Subcutaneous adipose tissue (tissue), 4 donors: ENCODE results near the gene DLEC1. TPM values are rescaled to one million over a fixed set of nuclear protein-coding genes. Genes with fewer than 3 reads are reported as not detected.

Experiments used
- CTCF ChIP-seq: fragments of 450-650 bp; IDR thresholded peaks from one replicate; pipeline ENCODE4 v1.5.1; 2016; ENCODE audit warnings: low read depth, mild to moderate bottlenecking, control low read depth, antibody characterized with exemption, moderate library complexity
- total RNA-seq, 4 donors: library from RNA; depleted of rRNA; stranded (reverse); fragments of >200 nt; gene quantifications; one replicate each; pipeline ENCODE4 v1.1.0, GENCODE V29; 2016

The DLEC1 gene
- total RNA-seq, 4 donors from 2014 or later, result 0.85 to 1.3 (median 1.2) TPM

DNA sequence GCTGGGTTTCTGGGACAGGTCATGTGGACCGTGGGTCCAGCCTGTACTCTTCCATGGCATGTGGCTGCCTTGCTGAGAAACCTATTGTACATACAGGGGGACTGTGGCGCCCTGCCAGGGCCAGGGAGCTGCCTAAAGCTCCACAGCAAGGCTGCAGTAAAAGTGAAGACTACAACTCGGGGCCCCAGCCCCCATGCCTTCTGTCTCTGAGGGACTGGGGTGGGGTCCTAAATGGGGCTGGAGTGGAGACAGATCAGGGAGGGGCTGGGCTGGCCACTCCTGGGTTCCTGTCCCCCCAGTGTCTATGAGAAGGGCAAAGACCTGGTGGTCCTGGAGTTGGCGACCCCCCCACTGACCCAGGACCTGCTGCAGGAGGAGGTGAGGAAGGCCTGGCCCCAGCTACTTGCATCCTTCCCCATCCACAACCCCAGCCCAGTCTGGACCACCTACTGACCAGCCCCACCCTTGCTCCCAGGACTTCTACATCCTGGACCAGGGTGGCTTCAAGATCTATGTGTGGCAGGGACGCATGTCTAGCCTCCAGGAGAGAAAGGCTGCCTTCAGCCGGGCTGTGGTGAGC lies 41.1 kb upstream of the DLEC1 start:
- TF ChIP-seq CTCF, result no peak

DNA sequence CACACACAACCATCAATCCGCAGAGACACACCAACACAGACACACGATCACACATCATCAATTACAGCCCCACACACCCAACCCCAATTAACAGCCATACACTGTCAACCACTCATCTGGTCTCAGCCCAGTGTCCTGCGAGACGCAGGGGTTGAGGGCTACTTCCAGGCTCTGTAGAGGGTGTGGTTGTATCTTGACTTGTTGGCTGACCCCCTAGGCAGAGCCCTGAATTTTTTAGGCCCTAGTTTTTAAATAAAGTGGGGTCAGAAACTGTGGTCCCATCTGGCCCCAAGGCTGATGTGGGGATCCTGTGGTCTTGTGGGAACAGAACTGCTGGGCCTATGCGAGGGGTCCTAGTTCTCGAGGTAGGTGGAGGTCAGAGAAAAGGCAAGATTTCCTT lies 39.2 kb upstream of the DLEC1 start:
- no peak for TF ChIP-seq CTCF

DNA sequence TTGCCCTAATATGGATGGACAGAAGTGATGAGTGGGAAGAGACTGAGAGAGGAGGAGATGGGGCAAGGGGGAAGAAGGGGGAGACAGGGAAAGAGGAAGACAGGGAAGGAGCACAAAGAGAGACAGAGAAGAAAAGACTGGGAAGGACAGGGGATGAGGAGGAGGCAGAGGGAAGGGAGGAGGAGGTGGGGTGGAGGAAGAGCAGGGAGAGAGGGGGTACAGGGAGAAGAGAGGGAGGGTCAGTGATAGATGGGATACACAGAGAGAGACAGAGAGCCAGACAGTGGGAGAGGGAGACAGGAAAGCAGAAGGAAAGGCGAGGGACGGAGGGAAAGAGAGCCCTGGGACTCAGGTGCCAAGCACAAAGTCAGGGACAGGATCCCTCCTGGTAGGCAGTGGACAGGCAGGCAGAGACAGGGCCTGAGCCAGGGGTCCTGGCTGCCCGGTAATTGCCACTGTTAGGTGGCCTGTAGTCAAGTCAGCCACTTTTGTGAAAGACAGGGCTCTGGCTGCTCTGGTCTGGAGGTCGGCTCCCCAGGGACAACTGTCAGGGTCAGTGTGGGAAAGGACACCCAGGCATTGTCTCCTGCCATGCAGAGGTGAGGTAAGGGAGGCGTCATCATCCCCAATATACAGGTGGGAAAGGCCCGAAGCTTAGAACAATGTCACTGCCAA lies 38.6 kb upstream of the DLEC1 start:
- no peak for TF ChIP-seq CTCF

- TF ChIP-seq CTCF, result no peak
These were observed 38.0 kb upstream of the DLEC1 start for GRCh38 chr3:38000965-38001455.

DNA sequence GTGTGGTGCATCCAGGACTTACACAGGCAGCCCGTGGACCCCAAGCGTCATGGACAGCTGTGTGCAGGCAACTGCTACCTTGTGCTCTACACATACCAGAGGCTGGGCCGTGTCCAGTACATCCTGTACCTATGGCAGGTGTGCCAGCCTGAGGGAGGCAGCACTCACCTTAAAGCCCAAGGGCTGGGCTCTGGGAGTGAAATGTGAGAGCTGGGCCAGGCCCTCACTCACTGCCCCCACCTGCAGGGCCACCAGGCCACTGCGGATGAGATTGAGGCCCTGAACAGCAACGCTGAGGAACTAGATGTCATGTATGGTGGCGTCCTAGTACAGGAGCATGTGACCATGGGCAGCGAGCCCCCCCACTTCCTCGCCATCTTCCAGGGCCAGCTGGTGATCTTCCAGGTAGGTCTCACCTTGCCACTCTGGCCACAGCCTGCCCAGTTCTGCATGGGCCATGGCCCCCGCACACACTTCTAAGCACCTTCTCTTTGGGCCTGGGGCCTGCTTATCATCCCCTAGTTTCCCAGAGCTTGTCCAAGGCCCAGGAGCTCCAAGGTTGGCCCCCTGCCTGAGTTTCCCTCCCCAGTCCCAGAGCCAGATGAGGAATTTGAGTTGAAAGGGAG lies 37.4 kb upstream of the DLEC1 start:
- TF ChIP-seq CTCF, result no peak

- TF ChIP-seq CTCF, result no peak
These were observed 36.6 kb upstream of the DLEC1 start for GRCh38 chr3:38002291-38002876.

DNA sequence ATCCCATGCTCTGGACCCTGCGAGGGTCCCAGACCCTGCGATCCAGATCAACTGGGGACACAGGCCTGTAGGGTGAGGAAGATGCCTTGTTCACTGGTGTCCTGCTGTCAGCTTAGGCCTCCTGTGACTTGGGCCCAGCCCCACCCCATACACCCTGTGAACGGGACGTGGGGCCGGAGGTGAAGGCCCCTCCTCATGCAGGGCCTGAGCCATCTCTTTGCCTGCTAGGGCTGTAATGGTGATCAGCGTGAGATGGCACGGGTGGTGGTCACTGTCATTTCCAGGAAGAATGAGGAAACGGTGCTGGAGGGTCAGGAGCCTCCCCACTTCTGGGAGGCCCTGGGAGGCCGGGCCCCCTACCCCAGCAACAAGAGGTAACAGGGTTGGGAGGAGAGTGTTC lies 36.1 kb upstream of the DLEC1 start:
- TF ChIP-seq CTCF, result no peak
